IPS-11a (cell line): Measurements from ENCODE around the gene CFAP43.

Experiments used
- H3K4me3 ChIP-seq: one replicate; pipeline ENCODE4 v1.5.1; 2013; ENCODE audit warnings: low read depth, low read length, control low read depth

Gene CFAP43

GRCh38 chr10:104144931-104145330 lies 87.2 kb downstream of the CFAP43 start:
- H3K4me3 ChIP-seq = no peak overlapping the region

- H3K4me3 ChIP-seq = no peak overlapping the region
These were observed 88.3 kb downstream of the CFAP43 start for GRCh38 chr10:104143829-104144228.

GRCh38 chr10:104142081-104142480 lies 90.1 kb downstream of the CFAP43 start:
- no peak overlapping the region for H3K4me3 ChIP-seq

GRCh38 chr10:104139221-104139620 lies 92.9 kb downstream of the CFAP43 start:
- H3K4me3 ChIP-seq = no peak overlapping the region

GRCh38 chr10:104138131-104138530 lies 94.0 kb downstream of the CFAP43 start:
- H3K4me3 ChIP-seq = no peak overlapping the region

GRCh38 chr10:104130041-104130440 lies 102.1 kb downstream of the CFAP43 start:
- H3K4me3 ChIP-seq = no peak overlapping the region

- H3K4me3 ChIP-seq = no peak overlapping the region
These were observed 104.0 kb downstream of the CFAP43 start for GRCh38 chr10:104128214-104128613.

- no peak overlapping the region for H3K4me3 ChIP-seq
These were observed 104.8 kb downstream of the CFAP43 start for GRCh38 chr10:104127411-104127810.

GRCh38 chr10:104123397-104123796 lies 108.8 kb downstream of the CFAP43 start:
- H3K4me3 ChIP-seq = no peak overlapping the region

GRCh38 chr10:104122225-104123107 lies 109.7 kb downstream of the CFAP43 start:
- H3K4me3 ChIP-seq = peak overlapping the region; percentile 85

GRCh38 chr10:104121485-104122224 lies 110.5 kb downstream of the CFAP43 start, which contains the start of gene SFR1:
Gene SFR1, plus strand, starts transcription at chr10:104122171. Its CDS starts 13 bp downstream, at chr10:104122184.
- peak within 1 kb of the TSS; percentile 85 for H3K4me3 ChIP-seq

- H3K4me3 ChIP-seq = peak overlapping the region; percentile 38
These were observed 111.2 kb downstream of the CFAP43 start for GRCh38 chr10:104120903-104121484.

- peak overlapping the region; percentile 5 for H3K4me3 ChIP-seq
These were observed 111.7 kb downstream of the CFAP43 start for GRCh38 chr10:104120512-104120902.

GRCh38 chr10:104119996-104120395 lies 112.2 kb downstream of the CFAP43 start:
- H3K4me3 ChIP-seq = no peak overlapping the region

GRCh38 chr10:104117839-104118323 lies 114.3 kb downstream of the CFAP43 start:
- H3K4me3 ChIP-seq = no peak overlapping the region

- no peak overlapping the region for H3K4me3 ChIP-seq
These were observed 118.7 kb downstream of the CFAP43 start for GRCh38 chr10:104113376-104113956.

GRCh38 chr10:104109908-104110662 lies 122.1 kb downstream of the CFAP43 start:
- H3K4me3 ChIP-seq = no peak overlapping the region

- H3K4me3 ChIP-seq = no peak overlapping the region
These were observed 127.2 kb downstream of the CFAP43 start for GRCh38 chr10:104104926-104105325.

- H3K4me3 ChIP-seq = no peak overlapping the region
These were observed 127.7 kb downstream of the CFAP43 start for GRCh38 chr10:104104418-104104817.

- H3K4me3 ChIP-seq = no peak overlapping the region
These were observed 128.2 kb downstream of the CFAP43 start for GRCh38 chr10:104103956-104104355.
